Suprapubic skin (tissue), 4 donors: ENCODE results near the gene KCNE2. TPM values are rescaled to one million over a fixed set of nuclear protein-coding genes. Genes with fewer than 3 reads are reported as not detected.

Source experiments
- DNase-seq, 2 donors: peaks; one replicate each; pipeline ENCODE4 v3.0.0-alpha.2; 2019; ENCODE audit warnings: low spot score in 2 of 2
- H3K27ac ChIP-seq: fragments of 200-600 bp; sonication (generic); one replicate; pipeline ENCODE4 v1.5.1; 2019
- H3K27me3 ChIP-seq: fragments of 200-600 bp; sonication (generic); one replicate; pipeline ENCODE4 v1.5.1; 2019
- H3K36me3 ChIP-seq: fragments of 200-600 bp; sonication (generic); one replicate; pipeline ENCODE4 v1.5.1; 2019
- H3K4me1 ChIP-seq: fragments of 200-600 bp; sonication (generic); one replicate; pipeline ENCODE4 v1.5.1; 2019
- H3K4me3 ChIP-seq: fragments of 200-600 bp; sonication (generic); one replicate; pipeline ENCODE4 v1.5.1; 2019; ENCODE audit warnings: mild to moderate bottlenecking
- H3K9me3 ChIP-seq: fragments of 200-600 bp; sonication (generic); one replicate; pipeline ENCODE4 v1.5.1; 2019
- EP300 ChIP-seq: sonication (generic); formaldehyde crosslinking; IDR thresholded peaks from one replicate; pipeline ENCODE4 v1.6.1; 2017; ENCODE audit warnings: antibody characterized with exemption
- POLR2A ChIP-seq, 2 donors: fragments of 450-650 bp; IDR thresholded peaks; one replicate each; pipeline ENCODE4 v1.6.1; 2017; ENCODE audit warnings: antibody characterized with exemption in 2 of 2, mild to moderate bottlenecking in 2 of 2, moderate library complexity in 2 of 2
- POLR2AphosphoS5 ChIP-seq, 3 donors: sonication (generic); formaldehyde crosslinking; IDR thresholded peaks; one replicate each; pipeline ENCODE4 v1.6.1; 2017; ENCODE audit warnings: antibody characterized with exemption in 3 of 3
- WGBS: methylation state at CpG from one replicate; pipeline ENCODE4 v1.1.5; 2018; 5-methylcytosine and 5-hydroxymethylcytosine counted together
- total RNA-seq, 4 donors: library from RNA; depleted of rRNA; stranded (reverse); fragments of >200 nt; gene quantifications; one replicate each; pipeline ENCODE4 v1.1.0, GENCODE V29; 2016
- TF ChIP-seq, protein P1 (sequence below), 2 donors: fragments of 200-600 bp in 1 of 2; fragments of 450-650 bp in 1 of 2; sonication (generic) in 1 of 2; IDR thresholded peaks; one replicate each; pipeline ENCODE4 v1.5.1; 2016 to 2019; ENCODE audit warnings: antibody characterized with exemption in 2 of 2, mild to moderate bottlenecking in 1 of 2, moderate library complexity in 1 of 2

The KCNE2 gene, protein sequence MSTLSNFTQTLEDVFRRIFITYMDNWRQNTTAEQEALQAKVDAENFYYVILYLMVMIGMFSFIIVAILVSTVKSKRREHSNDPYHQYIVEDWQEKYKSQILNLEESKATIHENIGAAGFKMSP
- total RNA-seq: not detected

DNA sequence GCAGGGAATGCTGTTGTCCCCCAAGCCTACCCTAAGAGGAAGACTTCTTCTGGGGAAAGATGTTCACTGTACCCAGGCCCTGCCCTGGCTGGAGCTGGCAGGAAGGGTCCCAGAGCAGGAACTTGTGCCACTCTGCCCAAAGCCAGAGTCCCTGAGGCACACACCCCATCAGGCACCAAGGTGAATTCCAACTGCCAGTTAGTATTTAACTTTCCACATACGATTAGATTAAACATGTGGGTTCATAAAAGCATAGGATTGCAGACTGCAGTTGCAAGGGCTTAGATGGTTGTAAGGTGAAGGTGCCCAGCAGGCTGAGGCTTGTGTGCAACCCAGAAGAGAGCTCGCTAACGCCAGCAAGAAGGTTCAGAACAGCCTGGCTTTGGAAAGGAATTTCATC lies at the start of gene KCNE2:
TSS of gene KCNE2 (plus strand) at position 274 of the 400 bp plus-strand sequence. CDS start 6,473 bp downstream, outside the sequence.
- H3K4me1 ChIP-seq: peaks cover 5% of the 10 kb centered on the region
- no peaks in the 10 kb centered on the region for H3K9me3 ChIP-seq
- WGBS: 69% methylated on average over 3 of the region's 3 CpGs
- no peak within 1 kb of the TSS for H3K4me3 ChIP-seq
- peaks cover 4% of the 10 kb centered on the region for H3K27me3 ChIP-seq
- DNase-seq: peak in 1 of 2 donors; percentile 44
- H3K36me3 ChIP-seq: no peaks in the 10 kb centered on the region
- TF ChIP-seq POLR2AphosphoS5 (IDR thresholded peaks at IDR 0.05): no peak
- TF ChIP-seq, protein P1, sequence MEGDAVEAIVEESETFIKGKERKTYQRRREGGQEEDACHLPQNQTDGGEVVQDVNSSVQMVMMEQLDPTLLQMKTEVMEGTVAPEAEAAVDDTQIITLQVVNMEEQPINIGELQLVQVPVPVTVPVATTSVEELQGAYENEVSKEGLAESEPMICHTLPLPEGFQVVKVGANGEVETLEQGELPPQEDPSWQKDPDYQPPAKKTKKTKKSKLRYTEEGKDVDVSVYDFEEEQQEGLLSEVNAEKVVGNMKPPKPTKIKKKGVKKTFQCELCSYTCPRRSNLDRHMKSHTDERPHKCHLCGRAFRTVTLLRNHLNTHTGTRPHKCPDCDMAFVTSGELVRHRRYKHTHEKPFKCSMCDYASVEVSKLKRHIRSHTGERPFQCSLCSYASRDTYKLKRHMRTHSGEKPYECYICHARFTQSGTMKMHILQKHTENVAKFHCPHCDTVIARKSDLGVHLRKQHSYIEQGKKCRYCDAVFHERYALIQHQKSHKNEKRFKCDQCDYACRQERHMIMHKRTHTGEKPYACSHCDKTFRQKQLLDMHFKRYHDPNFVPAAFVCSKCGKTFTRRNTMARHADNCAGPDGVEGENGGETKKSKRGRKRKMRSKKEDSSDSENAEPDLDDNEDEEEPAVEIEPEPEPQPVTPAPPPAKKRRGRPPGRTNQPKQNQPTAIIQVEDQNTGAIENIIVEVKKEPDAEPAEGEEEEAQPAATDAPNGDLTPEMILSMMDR (IDR thresholded peaks at IDR 0.05): no peak
- TF ChIP-seq POLR2A (IDR thresholded peaks at IDR 0.05): no peak
- no peak for TF ChIP-seq EP300
- H3K27ac ChIP-seq: no peak within 1 kb of the TSS

DNA sequence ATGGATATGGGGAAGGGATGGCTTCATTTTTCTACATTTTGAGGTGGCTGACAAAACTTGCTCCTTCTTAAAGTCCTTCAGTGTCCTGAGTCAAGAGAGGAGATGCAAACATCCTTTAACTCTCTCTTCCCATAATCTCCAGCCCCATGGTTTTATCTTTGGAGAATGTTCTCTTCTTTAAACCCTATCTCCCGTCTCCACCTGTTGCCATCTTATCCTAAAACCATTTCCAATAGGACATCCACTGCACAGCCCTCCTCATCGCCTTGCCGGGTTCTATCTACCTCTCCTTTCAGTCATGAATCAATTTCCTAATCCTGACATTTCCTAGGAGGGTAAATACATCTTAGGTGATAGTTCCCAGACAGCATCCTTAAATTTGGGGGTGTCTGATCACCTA lies 44.2 kb upstream of the KCNE2 start:
- H3K36me3 ChIP-seq: no peaks in the 10 kb centered on the region
- H3K4me3 ChIP-seq: no peak overlapping the region
- H3K4me1 ChIP-seq: peaks cover 5% of the 10 kb centered on the region
- H3K9me3 ChIP-seq: no peaks in the 10 kb centered on the region
- TF ChIP-seq EP300 (no peak), POLR2A (IDR thresholded peaks at IDR 0.05) (no peak), POLR2AphosphoS5 (IDR thresholded peaks at IDR 0.05) (no peak)
- TF ChIP-seq, protein P1 (IDR thresholded peaks at IDR 0.05): no peak
- H3K27me3 ChIP-seq: no peaks in the 10 kb centered on the region
- 96% methylated on average over 3 of the region's 3 CpGs for WGBS
- H3K27ac ChIP-seq: no peak overlapping the region
- DNase-seq: no peak

DNA sequence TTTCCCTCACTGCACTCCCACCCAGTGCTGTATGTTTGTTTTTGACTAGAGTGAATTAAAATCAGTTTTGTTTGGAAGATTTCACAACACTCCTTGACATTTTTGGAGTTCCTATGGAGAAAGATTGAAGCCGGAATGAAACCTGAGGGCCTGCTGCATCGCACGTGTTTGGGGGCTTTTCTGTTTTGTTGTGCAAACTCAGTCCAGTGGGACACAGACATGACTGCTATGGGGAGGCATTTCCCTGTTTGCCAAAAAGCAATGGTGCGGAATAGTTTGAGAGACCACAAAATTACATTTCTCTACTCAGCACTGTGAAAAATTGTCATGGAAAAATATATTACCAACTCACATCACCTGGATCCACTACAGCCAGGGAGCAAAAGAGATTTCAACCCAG lies 43.8 kb upstream of the KCNE2 start:
- DNase-seq: no peak
- no peak overlapping the region for H3K4me3 ChIP-seq
- H3K36me3 ChIP-seq: no peaks in the 10 kb centered on the region
- TF ChIP-seq POLR2A (IDR thresholded peaks at IDR 0.05) (no peak), POLR2AphosphoS5 (IDR thresholded peaks at IDR 0.05) (no peak), EP300 (no peak)
- TF ChIP-seq, protein P1 (IDR thresholded peaks at IDR 0.05): no peak
- peaks cover 5% of the 10 kb centered on the region for H3K4me1 ChIP-seq
- no peaks in the 10 kb centered on the region for H3K27me3 ChIP-seq
- WGBS: 62% methylated on average over 4 of the region's 4 CpGs
- no peaks in the 10 kb centered on the region for H3K9me3 ChIP-seq
- no peak overlapping the region for H3K27ac ChIP-seq

DNA sequence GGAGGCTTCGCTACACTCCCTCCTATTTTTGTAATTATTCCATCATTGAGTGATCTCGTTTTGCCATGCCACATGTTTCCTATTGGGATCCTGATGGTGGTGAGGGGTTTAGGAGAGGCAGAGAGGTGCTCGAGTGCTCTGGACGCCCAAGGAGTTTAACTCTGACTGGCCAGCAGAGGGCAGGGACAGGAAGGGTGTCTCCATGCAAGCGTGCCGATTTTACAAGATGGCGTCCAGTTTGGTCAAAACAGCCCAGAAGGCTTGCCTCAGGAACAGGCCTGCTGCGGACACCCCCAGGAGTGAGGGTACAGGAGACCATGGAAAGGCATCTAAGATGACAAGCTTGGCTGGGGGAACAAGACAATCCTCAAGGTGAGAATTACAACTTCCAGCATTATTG lies 33.8 kb upstream of the KCNE2 start:
- H3K27me3 ChIP-seq: no peaks in the 10 kb centered on the region
- H3K36me3 ChIP-seq: no peaks in the 10 kb centered on the region
- H3K4me1 ChIP-seq: no peaks in the 10 kb centered on the region
- DNase-seq: no peak
- H3K27ac ChIP-seq: no peak overlapping the region
- WGBS: 93% methylated on average over 8 of the region's 8 CpGs
- no peak for TF ChIP-seq POLR2A (IDR thresholded peaks at IDR 0.05)
- TF ChIP-seq, protein P1 (IDR thresholded peaks at IDR 0.05): no peak
- no peak for TF ChIP-seq POLR2AphosphoS5 (IDR thresholded peaks at IDR 0.05)
- TF ChIP-seq EP300: no peak
- no peak overlapping the region for H3K4me3 ChIP-seq
- no peaks in the 10 kb centered on the region for H3K9me3 ChIP-seq

DNA sequence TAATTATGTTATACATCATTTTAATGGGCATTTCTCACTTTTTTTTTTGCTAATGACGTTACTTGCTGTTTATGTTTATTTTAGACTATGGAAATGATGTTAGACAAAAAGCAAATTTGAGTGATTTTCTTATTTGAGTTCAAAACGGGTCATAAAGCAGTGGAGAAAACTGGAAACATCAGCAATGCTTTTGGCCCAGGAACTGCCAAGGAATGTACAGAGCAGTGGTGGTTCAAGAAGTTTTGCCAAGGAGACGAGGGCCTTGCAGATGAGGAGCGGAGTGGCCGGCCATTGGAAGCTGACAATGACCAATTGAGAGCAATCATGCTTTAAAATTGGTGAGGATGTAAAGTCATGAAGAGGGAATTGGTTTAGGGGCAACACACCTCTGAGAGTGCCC lies 32.1 kb upstream of the KCNE2 start:
- DNase-seq: no peak
- Histone ChIP-seq H3K4me3 (no peak overlapping the region), H3K27me3 (no peaks in the 10 kb centered on the region), H3K36me3 (no peaks in the 10 kb centered on the region), H3K27ac (no peak overlapping the region), H3K9me3 (no peaks in the 10 kb centered on the region), H3K4me1 (peaks cover 4% of the 10 kb centered on the region)
- 86% methylated on average over 5 of the region's 5 CpGs for WGBS
- TF ChIP-seq EP300 (no peak), POLR2A (IDR thresholded peaks at IDR 0.05) (no peak), POLR2AphosphoS5 (IDR thresholded peaks at IDR 0.05) (no peak)
- TF ChIP-seq, protein P1 (IDR thresholded peaks at IDR 0.05): no peak
